Measurements from ENCODE around the gene FAM228A.

FAM228A gene

DNA sequence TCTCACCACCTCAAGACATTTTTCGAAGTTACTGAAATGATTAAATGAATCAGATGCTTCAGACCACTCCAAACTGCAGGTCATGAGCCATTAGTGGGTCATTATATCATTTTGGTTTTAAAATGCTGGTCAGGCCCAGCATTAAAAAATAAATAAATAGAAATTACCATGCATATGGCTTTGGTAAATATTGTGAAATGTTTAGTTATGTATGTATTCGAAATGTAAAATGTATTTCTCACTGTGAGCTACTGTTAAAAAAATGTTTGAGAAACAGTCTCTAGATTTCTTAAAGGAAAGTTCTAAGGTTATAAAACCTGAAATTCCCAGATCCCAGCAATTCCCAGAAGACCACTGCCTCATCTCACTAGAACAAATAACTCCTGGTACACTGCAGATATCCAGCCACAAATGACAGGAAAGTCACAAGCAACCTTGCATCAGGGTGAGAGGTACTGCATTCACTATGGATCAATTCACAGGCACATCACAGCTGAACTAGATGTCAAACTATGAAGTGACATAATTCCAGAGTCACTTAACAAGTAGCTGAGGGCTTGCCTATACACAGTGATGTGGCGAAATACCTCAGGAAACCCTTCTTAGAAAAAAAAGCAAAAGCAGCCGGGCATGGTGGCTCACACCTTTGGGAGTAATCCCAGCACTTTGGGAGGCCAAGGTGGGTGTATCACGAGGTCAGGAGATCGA, 46.6 kb downstream of the FAM228A start:
- TF ChIP-seq, protein P1, sequence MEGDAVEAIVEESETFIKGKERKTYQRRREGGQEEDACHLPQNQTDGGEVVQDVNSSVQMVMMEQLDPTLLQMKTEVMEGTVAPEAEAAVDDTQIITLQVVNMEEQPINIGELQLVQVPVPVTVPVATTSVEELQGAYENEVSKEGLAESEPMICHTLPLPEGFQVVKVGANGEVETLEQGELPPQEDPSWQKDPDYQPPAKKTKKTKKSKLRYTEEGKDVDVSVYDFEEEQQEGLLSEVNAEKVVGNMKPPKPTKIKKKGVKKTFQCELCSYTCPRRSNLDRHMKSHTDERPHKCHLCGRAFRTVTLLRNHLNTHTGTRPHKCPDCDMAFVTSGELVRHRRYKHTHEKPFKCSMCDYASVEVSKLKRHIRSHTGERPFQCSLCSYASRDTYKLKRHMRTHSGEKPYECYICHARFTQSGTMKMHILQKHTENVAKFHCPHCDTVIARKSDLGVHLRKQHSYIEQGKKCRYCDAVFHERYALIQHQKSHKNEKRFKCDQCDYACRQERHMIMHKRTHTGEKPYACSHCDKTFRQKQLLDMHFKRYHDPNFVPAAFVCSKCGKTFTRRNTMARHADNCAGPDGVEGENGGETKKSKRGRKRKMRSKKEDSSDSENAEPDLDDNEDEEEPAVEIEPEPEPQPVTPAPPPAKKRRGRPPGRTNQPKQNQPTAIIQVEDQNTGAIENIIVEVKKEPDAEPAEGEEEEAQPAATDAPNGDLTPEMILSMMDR (IDR thresholded peaks at IDR 0.05; ENCODE audit: low read depth, low read length, poor library complexity, severe bottlenecking), result no peak
- TF ChIP-seq EZH2phosphoT487 (IDR thresholded peaks at IDR 0.05; ENCODE audit: borderline replicate concordance, low read length), result no peak

DNA sequence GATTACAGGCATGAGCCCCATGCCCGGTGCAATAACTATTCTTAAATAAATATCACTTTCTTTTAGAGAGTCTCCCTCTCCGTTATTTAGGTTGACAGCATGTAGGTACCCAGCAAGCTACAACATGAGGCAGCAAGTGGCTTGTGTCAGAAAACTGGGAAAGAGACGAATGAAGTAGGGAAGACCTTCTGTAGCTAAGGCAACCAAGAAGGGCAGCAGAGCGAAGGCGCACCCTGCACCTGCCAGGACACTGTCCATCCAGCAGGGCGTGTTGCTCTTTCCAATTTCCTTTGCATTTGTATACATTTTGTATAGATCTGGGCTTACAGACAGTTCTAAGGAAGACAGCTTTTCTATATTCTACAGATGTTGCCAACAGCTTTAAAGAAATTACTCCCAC, 48.1 kb downstream of the FAM228A start:
- Histone ChIP-seq H3K9me3 (ENCODE audit: control insufficient read depth, insufficient read depth, low read length) (no peaks in the 10 kb centered on the region), H3K4me2 (ENCODE audit: low read length) (no peak overlapping the region), H3K27ac (ENCODE audit: low read depth, low read length) (no peak overlapping the region), H3K9me2 (replicated peaks; ENCODE audit: control insufficient read depth, low read length) (no peaks in the 10 kb centered on the region), H3K4me3 (ENCODE audit: low read length) (no peak overlapping the region), H4K20me1 (ENCODE audit: control insufficient read depth, insufficient read depth, low read depth, low read length) (no peaks in the 10 kb centered on the region), H3K27me3 (ENCODE audit: control insufficient read depth, low read length) (no peaks in the 10 kb centered on the region), H3K79me2 (ENCODE audit: control insufficient read depth, low read length) (no peaks in the 10 kb centered on the region), H3F3A (ENCODE audit: control insufficient read depth, insufficient read depth) (no peaks in the 10 kb centered on the region), H3K4me1 (ENCODE audit: control insufficient read depth, low read length) (no peaks in the 10 kb centered on the region), H3K36me3 (ENCODE audit: control insufficient read depth, low read length) (no peaks in the 10 kb centered on the region; the same call in 1 of the 2 replicates)
- no peak for TF ChIP-seq EZH2phosphoT487 (IDR thresholded peaks at IDR 0.05; ENCODE audit: borderline replicate concordance, low read length)
- TF ChIP-seq, protein P1 (IDR thresholded peaks at IDR 0.05; ENCODE audit: low read depth, low read length, poor library complexity, severe bottlenecking), result no peak

More for the DNA sequence above, 46.6 kb downstream of the FAM228A start:
- H3K36me3 ChIP-seq (ENCODE audit: control insufficient read depth, low read length), result no peaks in the 10 kb centered on the region; the same call in 1 of the 2 replicates
- no peaks in the 10 kb centered on the region for H3F3A ChIP-seq (ENCODE audit: control insufficient read depth, insufficient read depth)
- H3K27me3 ChIP-seq (ENCODE audit: control insufficient read depth, low read length), result no peaks in the 10 kb centered on the region
- no peak overlapping the region for H3K4me2 ChIP-seq (ENCODE audit: low read length)
- no peaks in the 10 kb centered on the region for H4K20me1 ChIP-seq (ENCODE audit: control insufficient read depth, insufficient read depth, low read depth, low read length)
- H3K27ac ChIP-seq (ENCODE audit: low read depth, low read length), result no peak overlapping the region
- no peak overlapping the region for H3K4me3 ChIP-seq (ENCODE audit: low read length)
- no peaks in the 10 kb centered on the region for H3K9me3 ChIP-seq (ENCODE audit: control insufficient read depth, insufficient read depth, low read length)
- H3K4me1 ChIP-seq (ENCODE audit: control insufficient read depth, low read length), result no peaks in the 10 kb centered on the region
- no peaks in the 10 kb centered on the region for H3K79me2 ChIP-seq (ENCODE audit: control insufficient read depth, low read length)
- H3K9me2 ChIP-seq (replicated peaks; ENCODE audit: control insufficient read depth, low read length), result no peaks in the 10 kb centered on the region

DNA sequence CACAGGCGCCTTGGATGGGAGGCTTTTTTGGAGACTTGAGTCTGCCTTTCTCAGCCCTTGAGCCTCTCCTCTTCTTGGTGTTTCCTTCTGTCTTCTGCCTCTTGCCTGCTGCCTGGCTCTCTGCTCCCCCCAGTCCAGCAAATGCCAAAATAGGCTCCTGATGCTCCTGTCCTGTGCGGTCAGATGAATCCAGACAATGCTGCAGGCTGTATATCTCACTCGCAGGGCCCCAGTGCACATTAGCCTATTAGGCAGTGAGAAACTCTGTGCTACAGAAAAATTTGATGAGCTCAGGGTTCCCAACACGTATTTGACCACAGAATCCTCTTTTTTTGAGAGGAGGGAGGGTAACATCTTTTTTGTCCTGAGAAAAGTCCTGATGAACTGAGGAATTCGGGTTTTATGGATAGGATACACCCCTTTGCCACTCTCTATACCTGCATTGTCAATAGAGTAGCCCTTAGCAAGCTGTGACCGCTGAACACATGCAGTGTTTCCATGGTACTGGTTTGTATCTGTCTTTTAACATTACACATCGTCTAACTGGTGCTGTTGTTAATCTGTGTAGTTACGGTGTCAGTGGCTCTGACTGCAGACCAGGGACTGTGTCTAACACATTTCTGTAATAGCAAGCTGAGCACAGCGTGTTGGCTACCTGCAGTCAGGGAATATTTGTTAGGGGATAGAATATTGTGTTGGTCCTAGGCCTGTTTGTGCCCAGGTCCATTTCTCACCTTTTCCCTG, 50.8 kb downstream of the FAM228A start:
- no peak overlapping the region for H3K4me2 ChIP-seq (ENCODE audit: low read length)
- no peaks in the 10 kb centered on the region for H3K9me3 ChIP-seq (ENCODE audit: control insufficient read depth, insufficient read depth, low read length)
- no peaks in the 10 kb centered on the region for H3K9me2 ChIP-seq (replicated peaks; ENCODE audit: control insufficient read depth, low read length)
- H3F3A ChIP-seq (ENCODE audit: control insufficient read depth, insufficient read depth), result no peaks in the 10 kb centered on the region
- no peaks in the 10 kb centered on the region for H3K79me2 ChIP-seq (ENCODE audit: control insufficient read depth, low read length)
- H3K36me3 ChIP-seq (ENCODE audit: control insufficient read depth, low read length), result no peaks in the 10 kb centered on the region
- H3K4me1 ChIP-seq (ENCODE audit: control insufficient read depth, low read length), result no peaks in the 10 kb centered on the region
- H3K27me3 ChIP-seq (ENCODE audit: control insufficient read depth, low read length), result no peaks in the 10 kb centered on the region
- TF ChIP-seq, protein P1 (IDR thresholded peaks at IDR 0.05; ENCODE audit: low read depth, low read length, poor library complexity, severe bottlenecking), result no peak
- TF ChIP-seq EZH2phosphoT487 (IDR thresholded peaks at IDR 0.05; ENCODE audit: borderline replicate concordance, low read length), result no peak
- H4K20me1 ChIP-seq (ENCODE audit: control insufficient read depth, insufficient read depth, low read depth, low read length), result no peaks in the 10 kb centered on the region
- no peak overlapping the region for H3K4me3 ChIP-seq (ENCODE audit: low read length)
- H3K27ac ChIP-seq (ENCODE audit: low read depth, low read length), result no peak overlapping the region

All from DOHH2 (cell line).